CD4-positive, alpha-beta T cell (primary cell): ENCODE measurements around the gene PLA2R1. TPM values are rescaled to one million over a fixed set of nuclear protein-coding genes. Genes with fewer than 3 reads are reported as not detected.

Experiments used
- ATAC-seq: fragments of 200-7000 bp; cut with Tn5 transposase; one replicate; pipeline ENCODE4 v1.10.0; 2022; ENCODE audit warnings: mild to moderate bottlenecking; ENCODE audit not compliant: poor library complexity
- CTCF ChIA-PET: fragments of 350-600 bp; sonication (Branson Sonifier 250); formaldehyde crosslinking; loops from one replicate; lab custom pipeline; 2021; ENCODE audit warnings: antibody characterized with exemption, inconsistent platforms; lab: Charles Lee
- POLR2A ChIA-PET: fragments of 350-600 bp; sonication (Branson Sonifier 250); formaldehyde crosslinking; loops from one replicate; lab custom pipeline; 2021; ENCODE audit warnings: antibody characterized with exemption, inconsistent platforms; lab: Charles Lee
- DNase-seq, 14 experiments: peaks; one replicate each; pipeline ENCODE4 v3.0.0-alpha.2; 2013 to 2020; ENCODE audit warnings: mixed read lengths in 2 of 14
- H3K27ac ChIP-seq, 2 donors: one replicate each; pipeline versions ENCODE4 v1.5.1 to v1.7.0; 2013; ENCODE audit warnings: low read length in 2 of 2, low read depth in 1 of 2, mild to moderate bottlenecking in 1 of 2
- H3K27me3 ChIP-seq, 2 experiments: 1 replicate in 1 of 2; 2 replicates in 1 of 2; pipeline versions ENCODE4 v1.6.1 to v1.7.0; 2013; ENCODE audit warnings: low read length in 2 of 2, control low read depth in 1 of 2, mild to moderate bottlenecking in 1 of 2, moderate library complexity in 1 of 2; ENCODE audit not compliant: insufficient read depth in 2 of 2, control insufficient read depth in 1 of 2
- H3K36me3 ChIP-seq: one replicate; pipeline ENCODE4 v1.6.1; 2013; ENCODE audit warnings: low read length, control low read depth; ENCODE audit not compliant: insufficient read depth
- H3K4me1 ChIP-seq: one replicate; pipeline ENCODE4 v1.6.1; 2013; ENCODE audit warnings: low read length, control low read depth; ENCODE audit not compliant: insufficient read depth
- H3K4me3 ChIP-seq: one replicate; pipeline ENCODE4 v1.5.1; 2013; ENCODE audit warnings: mild to moderate bottlenecking, low read length, moderate library complexity
- H3K9me3 ChIP-seq, 2 experiments: 1 replicate in 1 of 2; 2 replicates in 1 of 2; pipeline versions ENCODE4 v1.6.1 to v1.7.0; 2013; ENCODE audit warnings: low read length in 2 of 2, mild to moderate bottlenecking in 2 of 2, control low read depth in 1 of 2, moderate library complexity in 1 of 2; ENCODE audit not compliant: control insufficient read depth in 1 of 2, insufficient read depth in 1 of 2
- H3K27ac Mint-ChIP-seq: one replicate; pipeline ENCODE4 v1.8.0; 2020; ENCODE audit warnings: mixed read lengths
- H3K27me3 Mint-ChIP-seq: one replicate; pipeline ENCODE4 v1.8.0; 2021; ENCODE audit warnings: mixed read lengths
- H3K36me3 Mint-ChIP-seq: one replicate; pipeline ENCODE4 v1.8.0; 2021; ENCODE audit warnings: low read depth, mixed read lengths
- H3K4me1 Mint-ChIP-seq: one replicate; pipeline ENCODE4 v1.8.0; 2021; ENCODE audit warnings: low read depth, mixed read lengths
- H3K4me3 Mint-ChIP-seq: one replicate; pipeline ENCODE4 v1.8.0; 2020; ENCODE audit warnings: mild to moderate bottlenecking, mixed read lengths
- H3K9me3 Mint-ChIP-seq: one replicate; pipeline ENCODE4 v1.8.0; 2020; ENCODE audit warnings: mixed read lengths
- intact Hi-C, 2 experiments: fragments of 100-400 bp; cut with DNase I in 1 of 2; cut with micrococcal nuclease in 1 of 2; formaldehyde crosslinking; loops; one replicate each; pipeline versions ENCODE4 v1.15.1 to v1.9.0; 2023 to 2025; cut with DNase I, micrococcal nuclease
- total RNA-seq, 174 experiments: library from RNA in 2 of 174; stranded (reverse) in 2 of 174; gene quantifications; one replicate each; pipeline ENCODE4 v1.2.3 and lab custom pipeline; 2021 to 2026
- TF ChIP-seq, protein P1 (sequence below): fragments of 200-600 bp; IDR thresholded peaks from one replicate; pipeline ENCODE4 v1.8.0; 2022; ENCODE audit warnings: antibody characterized with exemption, mild to moderate bottlenecking

Gene PLA2R1
- total RNA-seq, 2 experiments from 2014 or later = not detected

DNA sequence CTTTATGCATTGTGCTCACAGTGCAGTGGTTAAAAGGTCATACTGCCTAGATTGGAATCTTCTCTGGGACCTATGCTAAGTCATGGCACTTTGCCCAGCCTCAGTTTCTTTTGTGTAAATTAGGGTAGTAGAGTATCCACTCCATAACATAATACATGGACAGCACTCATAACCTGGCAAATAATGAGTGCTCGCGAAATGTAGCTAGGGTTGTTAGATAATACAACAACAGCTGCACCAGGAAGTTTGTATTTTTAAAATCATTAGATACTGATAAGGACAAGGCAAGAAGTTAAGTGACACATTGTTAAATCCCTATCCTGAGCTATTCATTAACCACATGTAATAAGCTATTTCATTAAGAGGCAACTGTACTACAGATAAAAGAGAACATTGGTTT is 13.8 kb upstream of the PLA2R1 start:
- peaks cover 8% of the 10 kb centered on the region for H3K27me3 Mint-ChIP-seq
- intact Hi-C loops = no loop called here
- no peaks in the 10 kb centered on the region for H3K36me3 Mint-ChIP-seq

DNA sequence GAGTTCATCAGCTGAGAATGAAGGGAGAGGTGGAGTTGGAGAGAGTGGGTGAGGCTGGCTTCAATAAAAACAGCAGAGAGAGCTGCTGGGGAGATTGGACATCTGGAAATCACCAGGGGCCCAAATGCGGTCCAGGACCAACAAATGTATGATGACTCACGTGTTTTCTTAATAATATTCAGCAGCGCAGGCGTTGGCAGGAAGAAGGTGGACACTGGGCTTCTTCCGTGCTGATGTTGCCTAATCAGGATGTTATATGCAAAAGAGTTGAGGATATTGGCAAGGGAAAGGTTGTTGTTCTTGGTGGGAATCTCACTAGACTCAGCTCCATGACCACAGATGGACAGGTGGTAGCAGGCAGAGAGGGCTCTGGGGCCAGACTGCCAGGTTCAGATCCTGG is 12.8 kb upstream of the PLA2R1 start:
- Mint-ChIP-seq H3K9me3 (peaks cover 4% of the 10 kb centered on the region), H3K27ac (no peak overlapping the region), H3K4me3 (no peak overlapping the region), H3K36me3 (no peaks in the 10 kb centered on the region), H3K27me3 (peaks cover 8% of the 10 kb centered on the region), H3K4me1 (no peaks in the 10 kb centered on the region)
- Histone ChIP-seq H3K27me3 (peaks cover 0 to 6% of the 10 kb centered on the region in 2 experiments), H3K27ac (no peak overlapping the region), H3K9me3 (peaks cover 0 to 4% of the 10 kb centered on the region in 2 experiments), H3K36me3 (no peaks in the 10 kb centered on the region), H3K4me3 (no peak overlapping the region), H3K4me1 (no peaks in the 10 kb centered on the region)
- ChIA-PET POLR2A (no interaction called here), CTCF (no interaction called here)
- TF ChIP-seq, protein P1, sequence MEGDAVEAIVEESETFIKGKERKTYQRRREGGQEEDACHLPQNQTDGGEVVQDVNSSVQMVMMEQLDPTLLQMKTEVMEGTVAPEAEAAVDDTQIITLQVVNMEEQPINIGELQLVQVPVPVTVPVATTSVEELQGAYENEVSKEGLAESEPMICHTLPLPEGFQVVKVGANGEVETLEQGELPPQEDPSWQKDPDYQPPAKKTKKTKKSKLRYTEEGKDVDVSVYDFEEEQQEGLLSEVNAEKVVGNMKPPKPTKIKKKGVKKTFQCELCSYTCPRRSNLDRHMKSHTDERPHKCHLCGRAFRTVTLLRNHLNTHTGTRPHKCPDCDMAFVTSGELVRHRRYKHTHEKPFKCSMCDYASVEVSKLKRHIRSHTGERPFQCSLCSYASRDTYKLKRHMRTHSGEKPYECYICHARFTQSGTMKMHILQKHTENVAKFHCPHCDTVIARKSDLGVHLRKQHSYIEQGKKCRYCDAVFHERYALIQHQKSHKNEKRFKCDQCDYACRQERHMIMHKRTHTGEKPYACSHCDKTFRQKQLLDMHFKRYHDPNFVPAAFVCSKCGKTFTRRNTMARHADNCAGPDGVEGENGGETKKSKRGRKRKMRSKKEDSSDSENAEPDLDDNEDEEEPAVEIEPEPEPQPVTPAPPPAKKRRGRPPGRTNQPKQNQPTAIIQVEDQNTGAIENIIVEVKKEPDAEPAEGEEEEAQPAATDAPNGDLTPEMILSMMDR = no peak
- DNase-seq (no peak), ATAC-seq (no peak)
- intact Hi-C loops = no loop called here

More for the DNA sequence above, 13.8 kb upstream of the PLA2R1 start:
- no peaks in the 10 kb centered on the region for H3K36me3 ChIP-seq
- no peak for DNase-seq
- no peaks in the 10 kb centered on the region for H3K4me1 ChIP-seq
- peaks cover 0 to 3% of the 10 kb centered on the region in 2 experiments for H3K27me3 ChIP-seq
- TF ChIP-seq, protein P1 = no peak
- H3K9me3 Mint-ChIP-seq = peaks cover 6% of the 10 kb centered on the region
- ATAC-seq = no peak
- H3K27ac ChIP-seq = no peak overlapping the region
- peaks cover 0 to 4% of the 10 kb centered on the region in 2 experiments for H3K9me3 ChIP-seq
- H3K4me1 Mint-ChIP-seq = no peaks in the 10 kb centered on the region
- no peak overlapping the region for H3K4me3 ChIP-seq
- H3K4me3 Mint-ChIP-seq = no peak overlapping the region
- ChIA-PET POLR2A (no interaction called here), CTCF (interaction anchor here (1.5 kb wide), 1 partner anchor 20 kb away, joined by 3 read pairs; no protein-coding TSS in a partner anchor)
- no peak overlapping the region for H3K27ac Mint-ChIP-seq

DNA sequence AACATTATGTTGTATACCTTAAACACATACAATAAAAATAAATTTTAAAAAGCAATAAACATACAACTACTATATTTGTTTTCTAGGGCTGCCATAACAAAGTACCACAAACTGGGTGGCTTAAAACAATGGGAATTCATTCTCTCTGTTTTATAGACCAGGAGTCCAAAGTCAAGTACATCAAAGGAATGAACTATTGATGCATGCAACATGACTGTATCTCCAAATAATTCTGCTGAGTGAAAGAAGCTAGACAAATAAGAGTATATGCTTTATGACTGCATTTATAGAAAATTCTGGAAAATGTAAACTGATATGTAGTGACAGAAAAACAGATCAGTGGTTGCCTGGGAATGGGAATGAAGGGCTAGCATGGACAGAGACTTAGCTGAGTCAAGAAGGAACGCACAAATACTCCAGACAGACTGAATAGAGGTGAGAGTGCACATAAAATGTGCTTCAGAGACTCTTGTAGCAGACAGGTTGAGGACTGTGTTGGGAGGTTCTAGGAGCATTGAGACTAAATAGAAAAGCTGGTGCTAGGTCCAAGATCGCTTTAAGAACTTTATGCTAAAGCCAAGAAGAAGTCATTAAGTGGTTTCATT is 11.0 kb upstream of the PLA2R1 start:
- Histone ChIP-seq H3K27ac (no peak overlapping the region), H3K4me3 (no peak overlapping the region), H3K27me3 (peaks cover 0 to 6% of the 10 kb centered on the region in 2 experiments), H3K9me3 (peaks cover 0 to 4% of the 10 kb centered on the region in 2 experiments), H3K4me1 (no peaks in the 10 kb centered on the region), H3K36me3 (no peaks in the 10 kb centered on the region)
- POLR2A ChIA-PET = no interaction called here
- ATAC-seq (no peak), DNase-seq (no peak)
- no peak overlapping the region for H3K27ac Mint-ChIP-seq
- H3K9me3 Mint-ChIP-seq = no peaks in the 10 kb centered on the region
- intact Hi-C loops = no loop called here
- no peaks in the 10 kb centered on the region for H3K4me1 Mint-ChIP-seq
- CTCF ChIA-PET = no interaction called here
- TF ChIP-seq, protein P1 = no peak
- peaks cover 8% of the 10 kb centered on the region for H3K27me3 Mint-ChIP-seq
- no peaks in the 10 kb centered on the region for H3K36me3 Mint-ChIP-seq
- H3K4me3 Mint-ChIP-seq = no peak overlapping the region
